ENCODE results near the gene DOCK10. TPM values are rescaled to one million over a fixed set of nuclear protein-coding genes. Genes with fewer than 3 reads are reported as not detected.

DOCK10 gene
- total and polyA plus RNA-seq, 2 donors (not counting 3 experiments of a cell fraction or from before 2014, with no cell fraction given): 5.8 to 23.0 TPM

- BruUV-seq (replicated peaks): no TSS peak
- no peaks in the 10 kb centered on the region for H3K4me1 ChIP-seq (ENCODE audit: control insufficient read depth, extremely low read depth, insufficient read depth, low read length)
- H3K36me3 ChIP-seq (ENCODE audit: control insufficient read depth in 2 of 2, extremely low read depth in 1 of 2, insufficient read depth in 2 of 2, low read length in 2 of 2): peaks cover 2 to 11% of the 10 kb centered on the region in 2 experiments
- no peak overlapping the region for H2AFZ ChIP-seq (ENCODE audit: low read depth, low read length)
- H3K4me3 ChIP-seq (replicated peaks in 1 of 3; ENCODE audit: insufficient read depth in 1 of 3, low read depth in 1 of 3, low read length in 3 of 3): no peak overlapping the region
- no peak for FAIRE-seq
- H3K79me2 ChIP-seq (ENCODE audit: control insufficient read depth, insufficient read depth, low read length): no peaks in the 10 kb centered on the region
- no peak overlapping the region for H3K9ac ChIP-seq (replicated peaks; ENCODE audit: extremely low read depth, insufficient read depth, low read length)
- intact Hi-C loops (cut with micrococcal nuclease): no loop called here
- TF ChIP-seq CTCF (IDR thresholded peaks at IDR 0.05; ENCODE audit: extremely low read depth in 1 of 2, insufficient read depth in 1 of 2, low read depth in 1 of 2, low read length in 2 of 2): no peak
- no peak for TF ChIP-seq GATA2 (IDR thresholded peaks at IDR 0.05; ENCODE audit: insufficient read depth, insufficient read length, low read depth, low read length)
- no peak for TF ChIP-seq MYC (IDR thresholded peaks at IDR 0.05; ENCODE audit: low read depth, low read length)
- no peak for TF ChIP-seq JUN (IDR thresholded peaks at IDR 0.05; ENCODE audit: borderline replicate concordance, insufficient read depth, insufficient read length, low read depth)
- no peak for TF ChIP-seq POLR2A (IDR thresholded peaks at IDR 0.05; ENCODE audit: low read depth, low read length)
- no peak for TF ChIP-seq MAX (IDR thresholded peaks at IDR 0.05; ENCODE audit: insufficient read depth, insufficient read length)
- no peak for TF ChIP-seq FOS (IDR thresholded peaks at IDR 0.05; ENCODE audit: borderline replicate concordance, insufficient read depth, low read length)
- TF ChIP-seq POLR2AphosphoS5 (IDR thresholded peaks at IDR 0.05; ENCODE audit: insufficient read depth, low read depth, low read length): no peak
- TF ChIP-seq EZH2 (IDR thresholded peaks at IDR 0.05; ENCODE audit: borderline replicate concordance, low read depth, low read length, severe bottlenecking): no peak
- no peaks in the 10 kb centered on the region for H3K27me3 ChIP-seq (ENCODE audit: control insufficient read depth in 2 of 2, insufficient read depth in 2 of 2, low read length in 2 of 2)
- dilution Hi-C loops (cut with MboI; ENCODE audit: extremely low pct_ligation_motif_present, low sequenced_read_pairs): no loop called here
- no peaks in the 10 kb centered on the region for H3K9me3 ChIP-seq (replicated peaks; ENCODE audit: control insufficient read depth, insufficient read depth, low read length)
- no peak overlapping the region for H3K4me2 ChIP-seq (ENCODE audit: insufficient read depth, low read length)
- no peaks in the 10 kb centered on the region for H4K20me1 ChIP-seq (replicated peaks; ENCODE audit: control insufficient read depth, extremely low read depth, insufficient read depth, low read length)
- DNase-seq (ENCODE audit: low read depth, low spot score): no peak
- no peaks in the 10 kb centered on the region for H3K9me1 ChIP-seq (replicated peaks; ENCODE audit: control insufficient read depth, extremely low read depth, insufficient read depth, low read length)
- ChIA-PET POLR2A (no interaction called here), CTCF (no interaction called here)
- H3K27ac ChIP-seq (ENCODE audit: insufficient read depth, low read depth, low read length): no peak overlapping the region
Measured at GRCh38 chr2:224769489-224769888, 272.8 kb downstream of the DOCK10 start.
